HEK293 (cell line): ENCODE measurements around the gene WBP11.

Experiments
- CTCF ChIA-PET: fragments of 350-600 bp; formaldehyde crosslinking; extraction: SDS; loops from one replicate; lab custom pipeline; 2021; ENCODE audit warnings: antibody characterized with exemption; lab: Yijun Ruan, JAX
- POLR2A ChIA-PET: fragments of 300-600 bp; formaldehyde crosslinking; extraction: SDS; loops from one replicate; lab custom pipeline; 2020; ENCODE audit warnings: antibody characterized with exemption, inconsistent platforms; lab: Yijun Ruan, JAX
- H3K27ac ChIP-seq: fragments of 200-500 bp; sonication (Bioruptor generic); 2 replicates; pipeline ENCODE4 v1.5.1; 2014; ENCODE audit warnings: low read depth, low read length, control low read depth, inconsistent platforms; ENCODE audit errors: extremely low read depth
- H3K36me3 ChIP-seq, 2 experiments: fragments of 200-500 bp in 1 of 2; sonication (Bioruptor generic) in 1 of 2; 1 replicate in 1 of 2; 2 replicates in 1 of 2; pipeline ENCODE4 v1.5.1; 2014 to 2017; ENCODE audit warnings: inconsistent platforms in 2 of 2, low read length in 2 of 2; ENCODE audit not compliant: control insufficient read depth in 2 of 2, insufficient read depth in 1 of 2
- H3K4me1 ChIP-seq: fragments of 200-500 bp; sonication (Bioruptor generic); 2 replicates; pipeline ENCODE4 v1.5.1; 2014; ENCODE audit warnings: mild to moderate bottlenecking, low read length, inconsistent platforms; ENCODE audit not compliant: control insufficient read depth, insufficient read depth
- H3K4me3 ChIP-seq: 2 replicates; pipeline ENCODE4 v1.5.1; 2011; ENCODE audit warnings: low read depth, mild to moderate bottlenecking, control low read depth, low read length, moderate library complexity
- H3K9me3 ChIP-seq: fragments of 200-500 bp; sonication (Bioruptor generic); 2 replicates; pipeline ENCODE4 v1.5.1; 2014; ENCODE audit warnings: low read depth, low read length, inconsistent platforms; ENCODE audit not compliant: control insufficient read depth, insufficient read depth
- GLI2 ChIP-seq: fragments of 450-650 bp; formaldehyde crosslinking; IDR thresholded peaks from 2 replicates; pipeline ENCODE4; 2017; ENCODE audit warnings: missing biosample characterization, missing genetic modification characterization, low read depth, borderline replicate concordance
- HOXC10 ChIP-seq: sonication (generic); formaldehyde crosslinking; IDR thresholded peaks from 2 replicates; pipeline ENCODE4 v1.8.1; 2023; ENCODE audit warnings: mild to moderate bottlenecking, missing genetic modification reagents
- MZF1 ChIP-seq: fragments of 450-650 bp; formaldehyde crosslinking; IDR thresholded peaks from 2 replicates; pipeline ENCODE4 v1.5.1; 2017; ENCODE audit warnings: missing biosample characterization, missing genetic modification characterization, borderline replicate concordance
- SETDB1 ChIP-seq: IDR thresholded peaks from one replicate; pipeline ENCODE4 v1.6.1; 2017; ENCODE audit warnings: mild to moderate bottlenecking, low read length, moderate library complexity, mixed read lengths; ENCODE audit not compliant: insufficient read length
- SP2 ChIP-seq: fragments of 450-650 bp; formaldehyde crosslinking; IDR thresholded peaks from 2 replicates; pipeline ENCODE4 v1.5.1; 2016; ENCODE audit warnings: missing biosample characterization, missing genetic modification characterization
- ZBTB1 ChIP-seq: fragments of 450-650 bp; formaldehyde crosslinking; IDR thresholded peaks from 2 replicates; pipeline ENCODE4 v1.5.1; 2016; ENCODE audit warnings: missing biosample characterization, missing genetic modification characterization
- ZEB2 ChIP-seq: fragments of 450-650 bp; formaldehyde crosslinking; IDR thresholded peaks from 2 replicates; pipeline ENCODE4 v1.5.1; 2016; ENCODE audit warnings: missing biosample characterization, missing genetic modification characterization
- ZFP3 ChIP-seq: fragments of 450-650 bp; formaldehyde crosslinking; IDR thresholded peaks from 2 replicates; pipeline ENCODE4 v1.5.1; 2016; ENCODE audit warnings: low read depth, missing biosample characterization, missing genetic modification characterization
- ZFP69B ChIP-seq: fragments of 450-650 bp; formaldehyde crosslinking; IDR thresholded peaks from 2 replicates; pipeline ENCODE4 v1.5.1; 2016; ENCODE audit warnings: missing biosample characterization, missing genetic modification characterization
- ZNF155 ChIP-seq: fragments of 450-650 bp; formaldehyde crosslinking; IDR thresholded peaks from 2 replicates; pipeline ENCODE4 v1.5.1; 2016; ENCODE audit warnings: missing biosample characterization, missing genetic modification characterization
- ZNF2 ChIP-seq: fragments of 450-650 bp; formaldehyde crosslinking; IDR thresholded peaks from 2 replicates; pipeline ENCODE4 v1.5.1; 2016; ENCODE audit warnings: missing biosample characterization, missing genetic modification characterization
- ZNF510 ChIP-seq: fragments of 450-650 bp; formaldehyde crosslinking; IDR thresholded peaks from 2 replicates; pipeline ENCODE4 v1.5.1; 2018; ENCODE audit warnings: mild to moderate bottlenecking, missing genetic modification characterization, missing biosample characterization; ENCODE audit not compliant: insufficient replicate concordance
- ZNF548 ChIP-seq: fragments of 450-650 bp; formaldehyde crosslinking; IDR thresholded peaks from 2 replicates; pipeline ENCODE4 v1.5.1; 2016; ENCODE audit warnings: missing biosample characterization, missing genetic modification characterization
- ZNF670 ChIP-seq: fragments of 450-650 bp; formaldehyde crosslinking; IDR thresholded peaks from 2 replicates; pipeline ENCODE4 v1.5.1; 2016; ENCODE audit warnings: missing biosample characterization, missing genetic modification characterization, low read depth
- ZNF701 ChIP-seq: fragments of 450-650 bp; formaldehyde crosslinking; IDR thresholded peaks from 2 replicates; pipeline ENCODE4 v1.5.1; 2016; ENCODE audit warnings: missing biosample characterization, missing genetic modification characterization
- ZSCAN23 ChIP-seq: fragments of 450-650 bp; formaldehyde crosslinking; IDR thresholded peaks from 2 replicates; pipeline ENCODE4 v1.5.1; 2016; ENCODE audit warnings: missing biosample characterization, missing genetic modification characterization
- TF ChIP-seq, protein P1 (sequence below): sonication (generic); formaldehyde crosslinking; IDR thresholded peaks from 2 replicates; pipeline ENCODE4 v1.8.1; 2022; ENCODE audit warnings: mild to moderate bottlenecking, moderate library complexity, missing genetic modification reagents
- TF ChIP-seq, protein P2 (sequence below): fragments of 450-650 bp; formaldehyde crosslinking; IDR thresholded peaks from 2 replicates; pipeline ENCODE4 v1.5.1; 2016; ENCODE audit warnings: missing biosample characterization, missing genetic modification characterization, borderline replicate concordance
- TF ChIP-seq, protein P3 (sequence below): fragments of 450-650 bp; IDR thresholded peaks from 2 replicates; pipeline ENCODE4 v1.5.1; 2018; ENCODE audit warnings: missing biosample characterization, missing genetic modification characterization
- TF ChIP-seq, protein P4 (sequence below): fragments of 450-650 bp; formaldehyde crosslinking; IDR thresholded peaks from 2 replicates; pipeline ENCODE4 v1.5.1; 2016; ENCODE audit warnings: missing biosample characterization, missing genetic modification characterization

WBP11 gene

DNA sequence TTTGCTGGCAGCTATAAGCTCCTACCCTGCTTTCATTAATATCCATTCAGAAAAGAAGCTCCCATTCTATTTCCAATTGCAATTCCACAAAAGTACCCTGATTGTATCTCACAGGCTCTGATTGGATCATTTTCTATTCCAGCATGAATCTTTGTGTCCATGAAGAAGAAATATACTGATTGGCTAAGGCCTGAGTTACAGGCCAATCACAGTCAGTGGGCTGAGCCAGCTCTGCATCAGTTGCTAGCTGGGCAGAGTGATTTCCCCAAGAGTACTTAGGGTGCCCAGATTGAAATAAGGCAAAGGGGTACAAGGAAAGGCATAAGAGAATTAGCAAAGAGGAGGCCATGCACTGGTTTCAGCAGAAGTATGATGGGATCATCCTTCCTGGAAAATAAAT is 25.6 kb upstream of the WBP11 start:
- Histone ChIP-seq H3K9me3 (no peaks in the 10 kb centered on the region), H3K36me3 (no peaks in the 10 kb centered on the region), H3K4me1 (no peaks in the 10 kb centered on the region; the same call in 1 of the 2 replicates), H3K27ac (no peak overlapping the region), H3K4me3 (no peak overlapping the region)
- POLR2A ChIA-PET, result interaction anchor here (1.2 kb wide), 1 partner anchor 58 kb away, joined by 3 read pairs; a partner anchor contains a TSS
- CTCF ChIA-PET, result interaction anchor here (0.5 kb wide), 1 partner anchor 63 kb away, joined by 4 read pairs; no protein-coding TSS in a partner anchor
- no peak for TF ChIP-seq SETDB1
- TF ChIP-seq, protein P1, sequence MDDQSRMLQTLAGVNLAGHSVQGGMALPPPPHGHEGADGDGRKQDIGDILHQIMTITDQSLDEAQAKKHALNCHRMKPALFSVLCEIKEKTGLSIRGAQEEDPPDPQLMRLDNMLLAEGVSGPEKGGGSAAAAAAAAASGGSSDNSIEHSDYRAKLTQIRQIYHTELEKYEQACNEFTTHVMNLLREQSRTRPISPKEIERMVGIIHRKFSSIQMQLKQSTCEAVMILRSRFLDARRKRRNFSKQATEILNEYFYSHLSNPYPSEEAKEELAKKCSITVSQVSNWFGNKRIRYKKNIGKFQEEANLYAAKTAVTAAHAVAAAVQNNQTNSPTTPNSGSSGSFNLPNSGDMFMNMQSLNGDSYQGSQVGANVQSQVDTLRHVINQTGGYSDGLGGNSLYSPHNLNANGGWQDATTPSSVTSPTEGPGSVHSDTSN (CRISPR knock-in tag), result no peak
- TF ChIP-seq ZNF155 (tag by site-specific recombination), result no peak
- TF ChIP-seq ZFP3 (tag by site-specific recombination), result no peak
- TF ChIP-seq MZF1 (tag by site-specific recombination), result no peak
- no peak for TF ChIP-seq GLI2 (tag by site-specific recombination)
- TF ChIP-seq ZNF510 (tag by site-specific recombination), result no peak

DNA sequence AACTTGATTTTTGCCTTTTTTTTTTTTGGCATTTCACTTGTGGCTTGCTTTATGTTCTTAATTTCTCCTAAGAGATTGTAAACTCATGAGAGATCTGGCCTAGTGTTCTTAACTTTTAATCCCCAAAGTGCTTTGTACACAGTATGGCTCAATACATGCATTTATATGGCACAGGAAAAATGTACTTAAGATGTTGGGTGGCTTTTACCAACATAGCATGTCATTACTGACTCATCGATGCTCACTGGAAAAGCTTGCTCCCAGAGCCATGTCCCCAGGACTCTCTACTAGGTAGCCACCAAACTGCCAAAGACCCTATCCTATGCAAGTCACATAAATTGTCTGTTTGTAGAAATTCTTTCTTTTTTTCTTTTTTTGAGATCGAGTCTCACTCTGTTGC is 23.8 kb upstream of the WBP11 start:
- H3K4me1 ChIP-seq, result no peaks in the 10 kb centered on the region
- ChIA-PET CTCF (interaction anchor here (0.9 kb wide), 1 partner anchor 16 kb away, joined by 3 read pairs; no protein-coding TSS in a partner anchor), POLR2A (no interaction called here)
- no peak overlapping the region for H3K4me3 ChIP-seq
- TF ChIP-seq ZNF548 (tag by site-specific recombination), result no peak
- TF ChIP-seq SP2 (tag by site-specific recombination), result no peak
- TF ChIP-seq ZEB2 (tag by site-specific recombination), result no peak
- TF ChIP-seq, protein P2, sequence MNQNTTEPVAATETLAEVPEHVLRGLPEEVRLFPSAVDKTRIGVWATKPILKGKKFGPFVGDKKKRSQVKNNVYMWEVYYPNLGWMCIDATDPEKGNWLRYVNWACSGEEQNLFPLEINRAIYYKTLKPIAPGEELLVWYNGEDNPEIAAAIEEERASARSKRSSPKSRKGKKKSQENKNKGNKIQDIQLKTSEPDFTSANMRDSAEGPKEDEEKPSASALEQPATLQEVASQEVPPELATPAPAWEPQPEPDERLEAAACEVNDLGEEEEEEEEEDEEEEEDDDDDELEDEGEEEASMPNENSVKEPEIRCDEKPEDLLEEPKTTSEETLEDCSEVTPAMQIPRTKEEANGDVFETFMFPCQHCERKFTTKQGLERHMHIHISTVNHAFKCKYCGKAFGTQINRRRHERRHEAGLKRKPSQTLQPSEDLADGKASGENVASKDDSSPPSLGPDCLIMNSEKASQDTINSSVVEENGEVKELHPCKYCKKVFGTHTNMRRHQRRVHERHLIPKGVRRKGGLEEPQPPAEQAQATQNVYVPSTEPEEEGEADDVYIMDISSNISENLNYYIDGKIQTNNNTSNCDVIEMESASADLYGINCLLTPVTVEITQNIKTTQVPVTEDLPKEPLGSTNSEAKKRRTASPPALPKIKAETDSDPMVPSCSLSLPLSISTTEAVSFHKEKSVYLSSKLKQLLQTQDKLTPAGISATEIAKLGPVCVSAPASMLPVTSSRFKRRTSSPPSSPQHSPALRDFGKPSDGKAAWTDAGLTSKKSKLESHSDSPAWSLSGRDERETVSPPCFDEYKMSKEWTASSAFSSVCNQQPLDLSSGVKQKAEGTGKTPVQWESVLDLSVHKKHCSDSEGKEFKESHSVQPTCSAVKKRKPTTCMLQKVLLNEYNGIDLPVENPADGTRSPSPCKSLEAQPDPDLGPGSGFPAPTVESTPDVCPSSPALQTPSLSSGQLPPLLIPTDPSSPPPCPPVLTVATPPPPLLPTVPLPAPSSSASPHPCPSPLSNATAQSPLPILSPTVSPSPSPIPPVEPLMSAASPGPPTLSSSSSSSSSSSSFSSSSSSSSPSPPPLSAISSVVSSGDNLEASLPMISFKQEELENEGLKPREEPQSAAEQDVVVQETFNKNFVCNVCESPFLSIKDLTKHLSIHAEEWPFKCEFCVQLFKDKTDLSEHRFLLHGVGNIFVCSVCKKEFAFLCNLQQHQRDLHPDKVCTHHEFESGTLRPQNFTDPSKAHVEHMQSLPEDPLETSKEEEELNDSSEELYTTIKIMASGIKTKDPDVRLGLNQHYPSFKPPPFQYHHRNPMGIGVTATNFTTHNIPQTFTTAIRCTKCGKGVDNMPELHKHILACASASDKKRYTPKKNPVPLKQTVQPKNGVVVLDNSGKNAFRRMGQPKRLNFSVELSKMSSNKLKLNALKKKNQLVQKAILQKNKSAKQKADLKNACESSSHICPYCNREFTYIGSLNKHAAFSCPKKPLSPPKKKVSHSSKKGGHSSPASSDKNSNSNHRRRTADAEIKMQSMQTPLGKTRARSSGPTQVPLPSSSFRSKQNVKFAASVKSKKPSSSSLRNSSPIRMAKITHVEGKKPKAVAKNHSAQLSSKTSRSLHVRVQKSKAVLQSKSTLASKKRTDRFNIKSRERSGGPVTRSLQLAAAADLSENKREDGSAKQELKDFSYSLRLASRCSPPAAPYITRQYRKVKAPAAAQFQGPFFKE (tag by site-specific recombination), result no peak
- TF ChIP-seq, protein P1 (CRISPR knock-in tag), result no peak
- TF ChIP-seq ZSCAN23 (tag by site-specific recombination), result no peak
- TF ChIP-seq, protein P3, sequence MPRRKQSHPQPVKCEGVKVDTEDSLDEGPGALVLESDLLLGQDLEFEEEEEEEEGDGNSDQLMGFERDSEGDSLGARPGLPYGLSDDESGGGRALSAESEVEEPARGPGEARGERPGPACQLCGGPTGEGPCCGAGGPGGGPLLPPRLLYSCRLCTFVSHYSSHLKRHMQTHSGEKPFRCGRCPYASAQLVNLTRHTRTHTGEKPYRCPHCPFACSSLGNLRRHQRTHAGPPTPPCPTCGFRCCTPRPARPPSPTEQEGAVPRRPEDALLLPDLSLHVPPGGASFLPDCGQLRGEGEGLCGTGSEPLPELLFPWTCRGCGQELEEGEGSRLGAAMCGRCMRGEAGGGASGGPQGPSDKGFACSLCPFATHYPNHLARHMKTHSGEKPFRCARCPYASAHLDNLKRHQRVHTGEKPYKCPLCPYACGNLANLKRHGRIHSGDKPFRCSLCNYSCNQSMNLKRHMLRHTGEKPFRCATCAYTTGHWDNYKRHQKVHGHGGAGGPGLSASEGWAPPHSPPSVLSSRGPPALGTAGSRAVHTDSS, result no peak
- TF ChIP-seq ZNF2, result no peak
- no peak for TF ChIP-seq ZBTB1 (tag by site-specific recombination)
- no peak for TF ChIP-seq HOXC10 (CRISPR knock-in tag)
- no peak for TF ChIP-seq ZFP69B (tag by site-specific recombination)
- TF ChIP-seq ZNF701, result no peak
- TF ChIP-seq, protein P4, sequence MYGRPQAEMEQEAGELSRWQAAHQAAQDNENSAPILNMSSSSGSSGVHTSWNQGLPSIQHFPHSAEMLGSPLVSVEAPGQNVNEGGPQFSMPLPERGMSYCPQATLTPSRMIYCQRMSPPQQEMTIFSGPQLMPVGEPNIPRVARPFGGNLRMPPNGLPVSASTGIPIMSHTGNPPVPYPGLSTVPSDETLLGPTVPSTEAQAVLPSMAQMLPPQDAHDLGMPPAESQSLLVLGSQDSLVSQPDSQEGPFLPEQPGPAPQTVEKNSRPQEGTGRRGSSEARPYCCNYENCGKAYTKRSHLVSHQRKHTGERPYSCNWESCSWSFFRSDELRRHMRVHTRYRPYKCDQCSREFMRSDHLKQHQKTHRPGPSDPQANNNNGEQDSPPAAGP (tag by site-specific recombination), result no peak
- TF ChIP-seq ZNF670 (tag by site-specific recombination), result no peak
- H3K27ac ChIP-seq, result no peak overlapping the region
- H3K36me3 ChIP-seq, result no peaks in the 10 kb centered on the region
- no peaks in the 10 kb centered on the region for H3K9me3 ChIP-seq
